ENCODE data around the gene ATXN1.

The ATXN1 gene

DNA sequence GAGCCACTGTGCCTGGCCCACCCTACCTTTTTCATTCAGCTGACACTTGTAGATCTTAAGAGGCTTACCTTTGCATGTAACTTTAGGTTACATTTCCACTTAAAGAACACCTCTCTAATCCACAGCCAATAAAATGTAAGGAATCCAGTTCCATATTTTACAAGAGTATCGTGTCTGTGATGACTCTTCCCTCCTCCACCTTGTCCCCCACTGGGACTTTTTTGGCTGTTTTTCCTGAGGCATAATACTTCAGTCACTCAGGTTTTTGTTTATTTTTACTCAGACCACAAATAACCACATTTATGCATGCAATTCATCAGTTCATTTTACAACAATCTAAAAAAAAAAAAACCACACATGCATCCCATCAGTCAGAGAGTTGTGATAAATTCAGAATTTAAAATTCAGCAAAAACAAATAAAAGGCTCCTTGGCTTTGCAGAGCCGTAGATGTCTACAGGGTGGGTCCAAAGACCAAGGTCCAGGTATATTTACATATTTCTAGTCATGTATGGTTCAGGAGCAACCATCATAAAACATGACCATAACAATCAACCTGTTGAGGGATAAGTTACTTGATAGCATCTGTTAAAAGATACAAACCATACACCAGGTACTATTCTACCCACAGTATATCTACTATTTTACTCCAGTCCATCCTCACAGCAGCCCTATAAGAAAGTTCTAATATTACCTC lies 9.9 kb downstream of the ATXN1 start:
- peak; percentile 52 for DNase-seq (ENCODE audit: low read depth)
- no peak overlapping the region for H3K4me3 ChIP-seq (ENCODE audit: control insufficient read depth, low read depth, low read length)
- TF ChIP-seq, protein P1, sequence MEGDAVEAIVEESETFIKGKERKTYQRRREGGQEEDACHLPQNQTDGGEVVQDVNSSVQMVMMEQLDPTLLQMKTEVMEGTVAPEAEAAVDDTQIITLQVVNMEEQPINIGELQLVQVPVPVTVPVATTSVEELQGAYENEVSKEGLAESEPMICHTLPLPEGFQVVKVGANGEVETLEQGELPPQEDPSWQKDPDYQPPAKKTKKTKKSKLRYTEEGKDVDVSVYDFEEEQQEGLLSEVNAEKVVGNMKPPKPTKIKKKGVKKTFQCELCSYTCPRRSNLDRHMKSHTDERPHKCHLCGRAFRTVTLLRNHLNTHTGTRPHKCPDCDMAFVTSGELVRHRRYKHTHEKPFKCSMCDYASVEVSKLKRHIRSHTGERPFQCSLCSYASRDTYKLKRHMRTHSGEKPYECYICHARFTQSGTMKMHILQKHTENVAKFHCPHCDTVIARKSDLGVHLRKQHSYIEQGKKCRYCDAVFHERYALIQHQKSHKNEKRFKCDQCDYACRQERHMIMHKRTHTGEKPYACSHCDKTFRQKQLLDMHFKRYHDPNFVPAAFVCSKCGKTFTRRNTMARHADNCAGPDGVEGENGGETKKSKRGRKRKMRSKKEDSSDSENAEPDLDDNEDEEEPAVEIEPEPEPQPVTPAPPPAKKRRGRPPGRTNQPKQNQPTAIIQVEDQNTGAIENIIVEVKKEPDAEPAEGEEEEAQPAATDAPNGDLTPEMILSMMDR (IDR thresholded peaks at IDR 0.05; ENCODE audit: control insufficient read depth, insufficient read depth, low read depth, low read length, missing control alignments), result no peak

DNA sequence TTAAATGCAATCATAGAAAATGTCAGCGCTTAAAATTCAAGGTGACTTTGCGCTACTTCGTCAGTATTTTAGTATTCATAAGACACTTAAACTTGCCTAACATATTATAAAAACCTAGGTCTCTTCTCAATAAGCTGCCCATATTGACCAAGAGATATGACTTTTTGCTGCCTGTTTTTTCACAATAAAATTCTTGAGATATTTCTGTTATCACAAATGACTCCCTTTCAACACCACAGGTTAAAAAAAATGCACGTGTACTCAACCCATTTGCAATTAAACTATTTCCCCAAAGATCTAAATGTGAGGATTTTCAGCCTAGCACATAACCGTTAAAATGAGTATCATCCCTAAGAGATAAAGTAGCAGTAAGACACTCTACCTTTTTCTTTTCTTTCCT lies 10.7 kb downstream of the ATXN1 start:
- TF ChIP-seq, protein P1 (IDR thresholded peaks at IDR 0.05; ENCODE audit: control insufficient read depth, insufficient read depth, low read depth, low read length, missing control alignments), result no peak
- no peak overlapping the region for H3K4me3 ChIP-seq (ENCODE audit: control insufficient read depth, low read depth, low read length)
- no peak for DNase-seq (ENCODE audit: low read depth)

DNA sequence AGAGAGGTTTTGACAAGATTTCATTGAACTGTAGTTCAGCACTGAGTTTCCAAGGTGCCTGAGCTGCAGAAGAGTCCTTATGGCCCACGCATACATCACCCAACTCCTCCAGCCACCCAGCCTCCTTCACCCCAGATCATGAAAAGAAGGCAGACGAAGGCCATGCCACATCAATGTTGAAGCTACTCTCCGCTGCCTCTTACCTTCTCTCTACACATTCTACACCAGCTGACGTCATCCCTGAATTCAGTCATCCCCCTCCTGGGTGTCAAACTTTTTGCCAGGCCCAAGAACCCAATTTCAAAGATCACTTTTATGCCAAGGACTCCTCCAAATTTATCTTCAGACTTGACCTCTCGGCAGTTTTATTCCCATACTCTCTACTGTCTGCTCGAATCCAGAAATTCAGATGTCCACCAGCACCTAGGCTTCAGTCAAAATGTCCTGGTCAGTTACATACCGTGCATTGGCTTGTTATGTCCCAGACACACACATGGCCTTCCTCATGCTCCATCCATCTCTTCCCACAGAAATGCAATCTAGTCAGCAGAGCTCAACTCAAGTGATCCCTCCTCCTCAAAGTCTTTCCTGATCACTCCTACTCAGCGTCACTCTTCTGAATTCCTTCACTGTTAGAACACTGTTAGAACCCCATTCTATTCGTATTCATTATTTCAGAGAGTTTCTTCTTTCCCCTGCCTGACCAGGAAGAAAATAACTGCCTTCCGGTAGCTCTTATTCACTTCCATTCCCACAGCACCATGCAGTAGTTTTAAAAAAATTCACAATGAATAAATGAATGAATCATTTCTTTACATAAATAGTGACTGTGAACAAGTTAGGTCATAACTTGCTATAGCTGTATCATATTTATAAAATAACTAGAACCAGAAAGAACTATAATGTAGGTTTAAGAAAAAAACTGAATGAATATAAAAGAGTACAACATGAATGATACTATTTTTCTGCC lies 11.5 kb downstream of the ATXN1 start:
- H3K4me3 ChIP-seq (ENCODE audit: control insufficient read depth, low read depth, low read length), result no peak overlapping the region
- TF ChIP-seq, protein P1 (IDR thresholded peaks at IDR 0.05; ENCODE audit: control insufficient read depth, insufficient read depth, low read depth, low read length, missing control alignments), result no peak
- DNase-seq (ENCODE audit: low read depth), result no peak

DNA sequence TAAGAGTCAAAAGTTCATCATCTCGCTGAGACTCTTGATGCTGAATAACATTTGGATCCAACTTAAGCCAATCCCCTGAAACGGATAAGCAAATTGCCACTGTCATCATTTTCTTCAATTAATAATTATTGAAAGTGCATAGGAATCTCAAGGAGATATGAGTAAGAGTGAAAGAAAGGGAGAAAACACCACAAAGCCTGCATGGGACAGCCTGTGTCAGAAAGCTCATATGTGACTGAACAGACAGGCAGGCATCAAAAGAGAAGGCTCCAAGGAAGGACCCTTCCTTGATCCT lies 13.3 kb downstream of the ATXN1 start:
- no peak overlapping the region for H3K4me3 ChIP-seq (ENCODE audit: control insufficient read depth, low read depth, low read length)
- TF ChIP-seq, protein P1 (IDR thresholded peaks at IDR 0.05; ENCODE audit: control insufficient read depth, insufficient read depth, low read depth, low read length, missing control alignments), result no peak
- DNase-seq (ENCODE audit: low read depth), result no peak

DNA sequence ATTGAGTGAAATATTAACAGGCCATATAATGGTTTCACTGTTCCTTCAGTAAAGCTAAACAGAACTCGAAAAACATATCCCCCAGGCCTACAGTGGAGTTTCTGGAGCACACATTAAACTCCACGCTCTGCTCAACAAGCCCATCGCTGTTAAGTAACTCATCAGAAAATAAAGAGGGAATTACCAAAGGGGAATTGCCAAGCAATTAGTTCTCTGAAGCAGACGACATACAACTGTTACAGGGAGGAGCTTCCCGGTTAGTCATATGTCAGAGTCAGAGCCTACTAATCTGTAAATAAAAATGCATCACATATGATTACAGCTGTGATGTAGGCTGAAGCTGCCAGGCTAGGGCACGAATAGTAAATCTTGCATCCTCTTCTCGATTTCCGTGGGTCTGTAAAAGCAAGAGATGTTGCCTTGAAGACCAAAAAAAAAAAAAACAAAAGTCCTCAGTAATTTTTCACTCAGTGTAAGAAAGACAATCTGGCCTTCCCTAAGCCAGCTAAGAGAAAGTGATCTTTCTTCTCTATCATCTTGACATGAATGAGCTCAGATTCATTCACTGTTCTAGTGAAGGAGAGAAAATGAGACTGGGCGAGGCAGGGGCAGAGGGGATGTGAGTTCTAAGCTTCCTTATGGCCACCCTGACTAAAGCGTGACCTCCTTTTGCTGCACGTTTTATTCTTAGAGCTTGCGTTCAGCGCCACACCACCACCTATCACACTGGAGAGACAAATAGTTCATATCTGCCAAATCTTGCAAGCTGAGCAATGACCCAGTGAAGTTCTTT lies 13.8 kb downstream of the ATXN1 start:
- H3K4me3 ChIP-seq (ENCODE audit: control insufficient read depth, low read depth, low read length), result no peak overlapping the region
- no peak for DNase-seq (ENCODE audit: low read depth)
- TF ChIP-seq, protein P1 (IDR thresholded peaks at IDR 0.05; ENCODE audit: control insufficient read depth, insufficient read depth, low read depth, low read length, missing control alignments), result no peak

DNA sequence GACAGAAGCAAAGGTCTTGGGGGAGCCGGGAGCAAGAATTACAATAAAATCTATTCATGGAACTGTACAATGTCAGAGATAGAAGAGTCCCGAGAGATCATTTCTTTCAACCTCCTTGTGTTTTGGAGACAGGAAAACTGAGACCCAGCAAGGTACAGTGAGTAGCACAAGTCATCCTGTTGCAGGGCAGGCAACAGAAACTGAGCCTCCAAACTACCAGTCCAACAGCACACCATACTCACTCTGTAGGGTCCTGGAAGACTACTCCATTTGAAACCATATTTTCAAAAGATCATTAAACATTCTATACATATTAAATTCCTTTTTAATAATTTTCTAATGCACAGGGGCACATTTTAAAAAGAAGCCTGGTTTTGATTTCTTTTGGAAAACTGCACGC lies 14.4 kb downstream of the ATXN1 start:
- no peak for DNase-seq (ENCODE audit: low read depth)
- no peak overlapping the region for H3K4me3 ChIP-seq (ENCODE audit: control insufficient read depth, low read depth, low read length)
- TF ChIP-seq, protein P1 (IDR thresholded peaks at IDR 0.05; ENCODE audit: control insufficient read depth, insufficient read depth, low read depth, low read length, missing control alignments), result no peak

Measured in AG09309 (cell line).